ENCODE data around the gene NOL4L.

NOL4L gene

GRCh38 chr20:32453467-32454163, 131.5 kb downstream of the NOL4L start:
- no peak for DNase-seq

DNA sequence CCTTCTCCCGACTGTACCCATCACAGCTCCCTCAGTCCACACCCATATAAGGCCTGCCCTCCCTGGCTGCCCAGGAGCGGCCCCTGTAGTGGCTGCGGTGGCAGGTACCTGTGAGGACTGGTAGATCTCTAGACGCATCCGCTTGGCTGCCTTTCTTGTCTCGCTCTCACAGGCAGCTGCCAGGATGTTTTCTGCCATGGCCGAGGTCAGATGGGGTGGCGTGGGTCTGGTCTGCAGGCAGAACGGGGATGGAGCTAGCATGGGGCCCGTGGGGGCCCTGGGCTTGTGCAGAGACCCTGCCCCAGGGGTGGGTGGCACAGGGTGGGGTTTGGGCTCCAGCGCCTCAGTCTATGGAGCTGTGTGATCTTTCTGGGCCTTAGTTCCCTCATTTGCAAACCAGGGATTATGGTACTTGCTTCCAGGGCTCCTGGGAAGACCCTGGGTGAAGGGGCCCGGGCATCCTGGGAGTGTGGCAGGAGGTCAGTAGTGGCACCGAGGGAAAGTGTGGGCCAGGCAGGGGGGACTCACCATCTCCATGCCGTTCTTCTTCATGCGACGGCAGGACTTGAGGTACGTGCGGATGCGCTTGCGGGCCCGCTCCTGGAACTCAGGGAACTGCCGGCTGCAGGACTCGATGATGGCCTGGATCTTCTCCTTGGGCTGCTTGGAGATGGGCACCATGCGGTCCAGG, 132.2 kb downstream of the NOL4L start:
- DNase-seq = no peak

DNA sequence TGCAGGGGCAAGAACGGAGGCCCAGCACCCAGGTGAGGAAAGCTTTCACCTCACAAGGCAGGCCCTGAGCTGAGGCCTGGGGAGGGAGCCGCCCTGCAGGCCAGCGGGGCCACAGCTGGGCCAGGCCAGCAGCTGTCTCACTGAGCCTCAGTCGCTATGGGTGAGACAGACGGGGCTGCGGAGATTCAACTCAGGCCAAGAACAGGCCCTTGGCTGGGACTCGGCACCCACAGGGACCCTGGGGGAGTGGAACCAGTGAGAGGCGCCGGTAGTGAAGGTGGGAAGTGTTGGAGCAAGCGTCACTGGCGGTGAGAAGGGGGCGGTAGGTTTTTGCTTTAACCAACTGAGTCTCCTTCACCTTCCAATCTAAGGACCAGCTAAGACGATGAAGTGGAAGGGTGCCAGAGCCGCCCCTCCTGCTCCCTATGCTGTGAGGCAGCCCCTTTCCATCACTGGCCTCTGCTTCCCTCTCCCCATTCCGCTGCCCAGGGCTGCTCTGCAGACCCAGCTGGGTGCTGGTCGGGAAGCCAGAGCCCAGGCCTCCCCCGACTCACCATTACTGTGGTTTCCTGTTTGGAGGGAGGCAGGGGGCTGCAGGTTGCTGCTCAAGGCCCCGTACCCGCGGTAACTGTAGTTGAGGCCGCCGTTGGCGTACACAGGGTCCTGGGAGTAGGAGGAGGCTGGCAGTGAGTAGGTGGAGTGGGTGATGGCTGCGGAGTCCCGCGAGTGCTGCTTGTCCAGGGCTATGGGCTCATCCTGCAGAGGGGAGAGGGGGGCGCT, 133.3 kb downstream of the NOL4L start:
- DNase-seq = no peak

DNA sequence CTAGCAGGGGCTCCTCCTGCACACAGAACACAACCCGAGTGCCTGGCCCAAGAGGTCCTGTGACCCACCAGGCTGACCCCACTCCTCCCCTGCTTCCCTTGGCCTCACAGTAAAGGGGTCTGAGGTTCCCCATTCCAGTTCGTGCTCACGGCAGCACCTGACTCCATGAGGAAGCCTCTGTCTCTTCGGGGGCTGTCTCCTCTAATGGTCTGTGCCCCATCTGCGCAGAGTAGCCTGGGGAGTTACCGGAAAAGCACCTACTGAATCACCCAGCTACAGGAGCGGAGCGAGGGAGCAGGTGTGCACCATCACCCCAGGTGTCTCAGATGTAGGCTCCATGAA, 133.8 kb downstream of the NOL4L start:
- DNase-seq = no peak

DNA sequence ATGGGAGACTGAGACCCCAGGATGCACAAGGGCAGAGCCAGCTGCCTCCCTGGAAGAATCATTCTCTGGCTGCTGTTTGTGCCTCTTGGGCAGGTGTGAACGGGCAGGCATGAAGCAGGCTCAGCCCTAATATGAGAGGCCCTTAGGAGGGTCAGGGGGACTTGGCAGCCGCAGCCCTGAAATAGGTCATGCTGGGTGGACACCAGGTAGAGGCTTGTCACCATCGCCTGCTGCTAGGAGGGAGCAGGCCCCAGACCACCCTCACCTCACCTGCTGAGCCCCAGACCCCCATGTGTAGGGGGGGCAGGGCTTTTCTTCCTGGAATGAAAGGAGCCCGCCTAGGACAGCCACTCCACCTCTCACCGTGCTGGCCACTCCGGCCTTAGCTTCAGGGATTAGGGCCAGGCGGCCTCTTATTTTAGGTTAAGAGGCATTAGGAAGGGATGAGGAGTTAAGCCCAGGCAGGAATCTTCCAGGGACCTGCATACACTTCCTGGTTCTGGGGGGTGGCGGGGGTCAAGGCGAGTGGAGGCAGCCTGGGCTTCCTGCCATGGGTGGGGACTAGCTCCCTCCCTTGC, 134.6 kb downstream of the NOL4L start:
- DNase-seq = no peak

GRCh38 chr20:32449890-32450401, 135.2 kb downstream of the NOL4L start:
- DNase-seq = no peak

DNA sequence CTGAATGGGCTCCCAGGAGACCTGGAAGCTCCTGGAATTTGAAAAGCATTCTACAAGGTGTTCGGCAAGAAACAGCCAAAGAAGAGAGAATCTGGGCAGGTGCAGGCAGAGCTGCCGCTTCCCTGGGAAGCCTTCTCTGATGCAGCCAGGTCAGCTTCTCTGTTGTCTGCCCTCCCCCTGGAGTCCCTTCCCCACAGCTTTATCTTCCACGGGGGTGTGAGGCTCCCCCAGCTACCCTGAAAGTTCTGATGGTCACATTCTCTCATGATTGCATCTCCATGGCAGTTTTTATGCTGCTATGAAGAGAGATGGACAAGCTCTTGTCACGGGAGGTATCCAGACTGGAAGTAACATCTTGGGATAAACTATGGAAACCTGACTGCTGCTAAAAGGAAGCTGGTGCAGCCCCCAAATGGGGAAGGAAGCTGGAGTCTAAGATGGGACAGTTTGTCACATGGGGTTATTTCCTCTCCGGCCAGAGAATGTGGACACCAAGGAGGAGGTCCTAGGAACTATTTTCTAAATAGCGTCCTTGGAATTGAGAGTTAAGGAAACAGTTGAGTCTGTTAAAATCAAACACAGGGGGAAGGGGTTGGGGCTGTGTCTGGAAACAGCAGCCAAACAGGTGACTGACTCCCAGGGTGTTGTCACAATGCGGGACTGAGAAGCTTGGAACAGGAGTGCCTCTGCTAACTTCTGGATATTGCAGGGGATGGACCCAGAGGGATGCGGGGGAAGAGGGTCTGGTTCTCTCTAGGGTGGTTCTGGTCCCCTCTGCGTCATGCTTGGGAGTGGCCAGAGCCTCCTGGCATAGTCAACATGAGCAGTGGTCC, 135.9 kb downstream of the NOL4L start:
- DNase-seq = no peak

GRCh38 chr20:32448306-32449056, 136.7 kb downstream of the NOL4L start:
- no peak for DNase-seq

GRCh38 chr20:32447136-32448027, 137.8 kb downstream of the NOL4L start:
- DNase-seq = no peak

- DNase-seq = no peak
Measured at GRCh38 chr20:32446301-32447100, 138.6 kb downstream of the NOL4L start.

DNA sequence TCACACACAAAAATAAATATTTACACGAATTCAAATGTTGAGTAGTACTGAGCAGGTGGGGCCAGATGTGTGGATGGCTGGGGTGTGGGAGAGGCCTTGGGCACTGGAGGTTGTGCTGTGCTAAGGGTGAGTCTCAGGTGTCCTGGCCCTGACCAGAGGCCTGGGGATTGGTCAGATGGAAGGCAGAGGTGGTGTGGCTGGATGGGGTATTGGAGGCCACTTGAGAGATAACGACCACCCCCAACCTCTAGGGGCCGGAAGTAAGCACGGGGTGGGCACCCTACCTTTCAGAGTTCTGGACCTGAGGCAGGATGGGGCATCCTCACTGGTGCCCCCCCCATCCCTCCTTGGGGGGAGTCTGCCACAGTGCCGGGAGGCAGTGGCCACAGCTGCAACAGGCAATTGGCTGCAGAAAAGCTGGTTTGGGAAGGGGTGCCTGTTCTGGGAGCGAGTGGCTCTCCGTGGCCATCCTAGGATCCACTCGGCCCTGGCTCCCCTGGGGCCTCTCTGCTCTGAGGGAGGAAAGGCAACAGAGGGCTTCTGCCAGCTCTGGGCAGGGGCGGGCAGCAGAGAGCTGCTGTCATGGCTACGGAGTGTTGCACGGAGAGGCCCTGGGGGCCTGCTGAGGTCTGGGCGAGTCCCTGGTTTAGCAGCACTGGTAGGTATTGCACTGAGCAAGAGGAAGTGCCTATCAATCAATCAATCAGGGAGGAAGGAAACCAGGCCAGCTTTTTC, 139.4 kb downstream of the NOL4L start:
- no peak for DNase-seq

DNA sequence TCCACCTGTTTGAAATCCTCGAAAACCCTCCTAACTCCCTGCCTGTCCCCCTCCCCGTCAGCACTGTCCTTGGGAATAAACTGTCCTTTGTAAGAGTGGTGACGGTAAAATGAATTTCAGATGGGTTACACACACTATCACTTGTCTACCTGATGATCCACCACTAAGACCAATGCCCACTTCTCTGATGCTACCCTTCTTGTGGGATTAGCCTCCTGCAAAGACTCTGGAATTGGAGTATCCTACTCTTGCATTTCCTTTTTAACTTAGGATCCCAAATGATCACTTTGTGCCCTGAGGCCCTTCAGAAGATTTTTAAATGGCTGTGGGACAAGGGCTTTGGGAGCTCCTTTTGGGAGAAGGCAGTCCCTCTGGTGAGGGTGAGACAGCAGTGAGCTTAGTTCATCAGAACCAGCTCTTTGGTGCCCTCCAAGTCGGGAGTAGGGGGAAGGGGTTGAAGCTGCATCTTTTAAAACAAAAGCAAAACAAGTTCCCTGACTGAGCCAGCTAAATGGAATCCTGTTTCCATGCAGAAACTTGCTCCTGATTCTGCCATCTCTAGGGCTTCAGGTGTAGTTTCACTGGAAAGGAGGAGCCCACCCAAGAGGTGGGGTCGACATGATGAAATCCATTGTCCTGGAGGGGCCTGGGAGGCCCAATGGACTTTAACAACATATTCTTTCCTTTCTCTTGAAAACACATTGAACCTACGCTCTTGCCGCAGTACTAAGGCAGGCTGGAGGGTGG, 140.5 kb downstream of the NOL4L start:
- DNase-seq = peak; percentile 42

DNA sequence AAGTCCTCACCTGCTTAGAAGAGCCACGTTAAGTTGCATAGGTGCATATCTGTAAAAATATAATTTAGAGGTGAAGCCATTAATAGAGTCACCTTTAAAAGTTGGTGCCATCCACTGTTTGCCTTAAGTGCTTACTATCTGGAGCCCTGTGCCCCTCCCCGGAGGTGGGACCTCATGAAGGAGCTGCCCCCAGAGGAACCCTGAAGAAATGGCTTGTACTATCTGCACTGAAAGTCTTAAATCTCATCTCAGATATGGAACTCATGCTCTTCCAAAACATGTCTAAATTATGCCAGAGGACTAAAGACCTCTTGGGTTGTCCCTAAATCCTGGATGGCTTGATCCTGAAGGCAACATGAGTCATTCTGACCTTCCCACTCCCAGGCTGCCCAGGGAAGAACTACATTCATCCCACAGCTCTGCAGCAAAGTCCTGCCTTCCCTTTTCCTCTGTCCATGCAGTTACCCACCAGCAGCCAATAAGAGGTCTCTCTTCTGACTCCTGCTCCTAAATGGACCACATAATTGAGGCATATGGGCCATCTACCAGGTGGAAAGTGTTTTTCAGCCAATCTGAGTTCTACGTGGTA, 141.7 kb downstream of the NOL4L start:
- peak; percentile 42 for DNase-seq

DNA sequence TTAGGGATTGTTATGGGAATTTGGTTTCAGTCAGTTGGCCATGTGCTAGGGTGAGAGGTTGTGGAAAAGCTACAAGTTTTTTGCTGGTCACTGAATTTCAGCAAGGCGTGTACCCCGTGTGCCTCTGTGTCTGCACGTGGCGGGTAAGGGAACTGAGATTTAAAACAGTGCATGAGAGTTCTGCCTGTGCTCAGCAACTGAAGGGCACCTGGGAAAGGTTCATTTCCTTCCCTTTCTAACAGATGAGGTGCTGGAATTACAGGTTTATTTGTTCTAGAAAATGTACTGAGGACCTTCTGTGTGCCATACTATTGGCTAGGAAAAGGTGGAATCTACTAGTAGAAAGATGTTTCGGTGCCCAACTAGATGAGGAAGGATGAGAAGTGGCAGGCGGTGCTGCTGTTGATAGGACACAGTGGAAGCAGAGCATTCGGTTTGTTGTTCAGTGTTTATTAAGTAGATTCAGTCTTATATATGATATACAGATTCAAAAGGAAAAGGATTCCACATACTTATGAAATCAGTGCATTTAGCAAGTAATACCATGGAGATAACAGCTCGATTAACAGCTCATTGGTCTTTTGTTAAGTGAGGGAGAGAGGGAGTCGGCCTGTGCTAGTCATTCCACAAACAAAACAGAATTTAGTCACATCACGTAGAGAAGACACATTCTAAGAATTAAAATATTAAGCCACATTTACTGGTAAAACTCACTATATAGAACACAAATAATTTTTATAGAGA, 142.3 kb downstream of the NOL4L start:
- peak; percentile 41 for DNase-seq

- no peak for DNase-seq
Measured at GRCh38 chr20:32441638-32442037, 143.5 kb downstream of the NOL4L start.

GRCh38 chr20:32440758-32441078, 144.4 kb downstream of the NOL4L start:
- DNase-seq = peak; percentile 44

DNA sequence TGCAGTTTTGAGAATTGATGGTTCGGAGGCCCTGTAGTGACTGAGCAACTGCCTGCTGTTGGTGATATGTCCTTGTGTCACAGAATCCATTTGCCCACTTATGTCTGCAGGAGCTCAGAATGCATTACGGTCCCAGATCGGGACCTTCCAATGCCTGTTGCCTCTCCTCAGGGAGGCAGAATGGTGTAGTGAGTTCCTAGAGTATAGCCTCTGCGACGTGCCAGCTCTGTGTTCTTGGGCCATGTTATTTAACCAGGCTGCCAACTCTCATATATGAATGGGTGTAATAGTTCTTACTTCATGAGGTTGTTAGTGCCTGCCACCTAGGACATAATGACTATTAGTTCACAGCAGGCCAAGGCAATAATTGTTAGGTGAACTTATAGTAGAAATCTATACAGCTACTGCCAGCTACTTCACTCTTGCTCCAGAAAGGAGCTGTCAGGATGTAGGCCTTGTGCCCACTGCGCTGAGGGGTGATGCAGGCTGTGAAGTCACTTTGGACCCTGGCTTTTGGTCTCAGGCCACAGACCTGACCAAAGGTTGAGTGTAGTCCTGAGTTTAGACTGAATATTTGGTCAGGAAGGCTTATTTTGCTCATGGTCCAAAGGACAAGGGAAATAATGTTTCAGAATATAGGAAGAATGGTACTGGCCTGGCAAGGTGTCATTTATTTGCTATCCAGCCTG, 144.9 kb downstream of the NOL4L start:
- DNase-seq = peak; percentile 42

Data from activated CD8-positive, alpha-beta memory T cell treated with anti-CD3 and anti-CD28 coated beads, Interleukin-2, amount 50 U/mL, for 48 hours (primary cell).